Colon (tissue), 2 donors: ENCODE measurements around the gene PDK2.

Experiments
- FAIRE-seq: peaks from 2 replicates; lab custom pipeline; 2012; peaks lifted over from hg19 to GRCh38; lab: Jason Lieb, UNC
- donor health status: control.
- donor health status: control.

PDK2 gene

GRCh38 chr17:50118076-50118827, 23.1 kb downstream of the PDK2 start:
- no peak for FAIRE-seq

- no peak for FAIRE-seq
Observed at GRCh38 chr17:50118828-50119218, 23.7 kb downstream of the PDK2 start.

GRCh38 chr17:50120475-50121253, 25.5 kb downstream of the PDK2 start:
- no peak for FAIRE-seq

GRCh38 chr17:50122945-50123344, 27.8 kb downstream of the PDK2 start:
- no peak for FAIRE-seq

GRCh38 chr17:50123649-50124349, 28.6 kb downstream of the PDK2 start:
- no peak for FAIRE-seq

GRCh38 chr17:50125420-50125997, 30.4 kb downstream of the PDK2 start:
- FAIRE-seq: no peak

- FAIRE-seq: no peak
Observed at GRCh38 chr17:50127697-50128361, 32.7 kb downstream of the PDK2 start.

GRCh38 chr17:50128441-50129352, 33.5 kb downstream of the PDK2 start:
- FAIRE-seq: no peak

GRCh38 chr17:50129353-50129727, 34.2 kb downstream of the PDK2 start:
- FAIRE-seq: no peak

- FAIRE-seq: no peak
Observed at GRCh38 chr17:50129728-50130558, 34.8 kb downstream of the PDK2 start, which contains the start of gene SAMD14. Gene SAMD14, minus strand, starts transcription at chr17:50130160. Its CDS starts 5,201 bp downstream, at chr17:50124959.

- FAIRE-seq: no peak
Observed at GRCh38 chr17:50130559-50131305, 35.6 kb downstream of the PDK2 start.

- FAIRE-seq: no peak
Observed at GRCh38 chr17:50132104-50132794, 37.1 kb downstream of the PDK2 start.

GRCh38 chr17:50133028-50133768, 38.0 kb downstream of the PDK2 start:
- FAIRE-seq: no peak

GRCh38 chr17:50133769-50134099, 38.6 kb downstream of the PDK2 start:
- FAIRE-seq: no peak

GRCh38 chr17:50134206-50135110, 39.3 kb downstream of the PDK2 start:
- no peak for FAIRE-seq

GRCh38 chr17:50135316-50136095, 40.4 kb downstream of the PDK2 start:
- no peak for FAIRE-seq
